Adrenal gland (tissue), 12 donors: Measurements from ENCODE around the gene CHD1. TPM values are rescaled to one million over a fixed set of nuclear protein-coding genes. Genes with fewer than 3 reads are reported as not detected.
A peak's percentile ranks its signal among the peaks of the same experiment; 100 is the strongest.

Experiments used
- DNase-seq, 7 donors: peaks; one replicate each; pipeline ENCODE4 v3.0.0-alpha.2; 2019 to 2020
- H3K27ac ChIP-seq, 5 donors: fragments of 200-600 bp; sonication (generic) in 4 of 5; 1 replicate in 3 of 5; 2 replicates in 2 of 5; pipeline versions ENCODE4 v1.5.1 to v1.8.0; 2016 to 2020; ENCODE audit warnings: mild to moderate bottlenecking in 1 of 5
- H3K27me3 ChIP-seq: fragments of 200-600 bp; 2 replicates; pipeline ENCODE4 v1.8.0; 2021
- H3K36me3 ChIP-seq, 2 donors: fragments of 200-600 bp; replicated peaks in 1 of 2; 1 replicate in 1 of 2; 2 replicates in 1 of 2; pipeline versions ENCODE4 v1.5.1 to v1.8.0; 2018 to 2022
- H3K4me1 ChIP-seq, 2 donors: fragments of 200-600 bp; replicated peaks in 1 of 2; 1 replicate in 1 of 2; 2 replicates in 1 of 2; pipeline versions ENCODE4 v1.5.1 to v1.8.0; 2018 to 2021
- H3K4me3 ChIP-seq, 4 donors: fragments of 200-600 bp; sonication (generic) in 3 of 4; one replicate each; pipeline ENCODE4 v1.5.1; 2016 to 2018
- H3K9me3 ChIP-seq, 3 donors: fragments of 200-600 bp; sonication (generic) in 1 of 3; replicated peaks in 1 of 3; 1 replicate in 2 of 3; 2 replicates in 1 of 3; pipeline versions ENCODE4 v1.5.1 to v1.8.0; 2016 to 2021
- CTCF ChIP-seq, 6 experiments: fragments of 450-650 bp in 4 of 6; fragments of 200-600 bp in 2 of 6; sonication (generic) in 1 of 6; IDR thresholded peaks; 1 replicate in 5 of 6; 2 replicates in 1 of 6; pipeline versions ENCODE4 v1.5.1 to v1.8.0; 2016 to 2021; ENCODE audit warnings: antibody characterized with exemption in 6 of 6, mild to moderate bottlenecking in 2 of 6, moderate library complexity in 1 of 6
- POLR2A ChIP-seq, 2 donors: fragments of 450-650 bp; IDR thresholded peaks; one replicate each; pipeline ENCODE4 v1.6.1; 2017; ENCODE audit warnings: antibody characterized with exemption in 2 of 2, mild to moderate bottlenecking in 2 of 2, moderate library complexity in 1 of 2
- WGBS, 4 donors: extraction: QIAGEN DNeasy Blood & Tissue Kit in 2 of 4; methylation state at CpG; one replicate each; pipeline versions ENCODE4 v1.1.5 to v1.1.7; 2013 to 2017; 5-methylcytosine and 5-hydroxymethylcytosine counted together
- intact Hi-C, 2 donors: fragments of 100-400 bp; cut with DNase I; formaldehyde crosslinking; loops; one replicate each; pipeline versions ENCODE4 v1.14.1 to v1.15.0; 2022 to 2023
- polyA plus RNA-seq, 3 donors: library from polyadenylated mRNA; stranded (reverse); fragments of 200-250 nt in 2 of 3; fragments of 350-450 nt in 1 of 3; fragmentation: Illumina TruSeq in 1 of 3; extraction: RNeasy Lipid Tissue Mini Kit (QIAGEN cat#74804) in 1 of 3; gene quantifications; one replicate each; pipeline ENCODE4 v1.2.3, GENCODE V29; 2013 to 2014
- total RNA-seq, 9 donors: library from RNA; depleted of rRNA in 4 of 9; stranded (reverse); fragments of >200 nt in 4 of 9; fragments of 120-200 nt in 1 of 9; fragmentation: NEBNext Ultra II Directional in 1 of 9; extraction: Animal tissue kit (Norgen Biotek cat#: 25700) in 1 of 9; gene quantifications; one replicate each; pipeline versions ENCODE4 v1.1.0 to v1.2.4, GENCODE V29; 2013 to 2023
- donor health status: healthy with polysubstance abuse.
- donor health status: Bipolar disorder and iron deficiency.
- donor health status: DM: yes; HTN: yes; CAD: no.
- donor health status: DM: no; HTN: no; CAD: no.
- donor health status: DM: no; HTN: no; CAD: no.
- donor health status: DM: yes; HTN: yes; CAD: no.

Gene CHD1
- total and polyA plus RNA-seq, 12 donors: 16.0 to 64.9 (median 27.9) TPM

- Histone ChIP-seq H3K27ac (no peak overlapping the region), H3K9me3 (no peaks in the 10 kb centered on the region), H3K4me1 (no peaks in the 10 kb centered on the region), H3K36me3 (no peaks in the 10 kb centered on the region), H3K27me3 (no peaks in the 10 kb centered on the region), H3K4me3 (peak overlapping the region in 1 of 4 donors; percentile 37)
- WGBS, 4 donors: 40 to 67% (median 54%) methylated on average over 29 to 42 of the region's 42 CpGs
- peak in 1 of 7 donors; percentile 10 for DNase-seq
- intact Hi-C loops: no loop called here
- TF ChIP-seq POLR2A (IDR thresholded peaks at IDR 0.05) (no peak), CTCF (IDR thresholded peaks at IDR 0.05) (peak in 3 of 6 experiments; percentile 9 to 42 (median 13))
These were observed 89.1 kb downstream of the CHD1 start for GRCh38 chr5:98839469-98840383.

- intact Hi-C loops: no loop called here
These were observed 92.6 kb downstream of the CHD1 start for GRCh38 chr5:98836175-98836574.

GRCh38 chr5:98827588-98828284, 101.1 kb downstream of the CHD1 start:
- intact Hi-C loops: no loop called here

More at GRCh38 chr5:98836175-98836574, 92.6 kb downstream of the CHD1 start:
- H3K27me3 ChIP-seq: no peaks in the 10 kb centered on the region
- no peak overlapping the region for H3K4me3 ChIP-seq
- H3K4me1 ChIP-seq: no peaks in the 10 kb centered on the region
- TF ChIP-seq CTCF (IDR thresholded peaks at IDR 0.05) (no peak), POLR2A (IDR thresholded peaks at IDR 0.05) (no peak)
- H3K36me3 ChIP-seq: no peaks in the 10 kb centered on the region
- no peak for DNase-seq
- H3K9me3 ChIP-seq: no peaks in the 10 kb centered on the region
- 90 to 96% (median 94%) methylated on average over 5 of the region's 5 CpGs for WGBS, 4 donors
- H3K27ac ChIP-seq: no peak overlapping the region

More at GRCh38 chr5:98827588-98828284, 101.1 kb downstream of the CHD1 start:
- no peaks in the 10 kb centered on the region for H3K4me1 ChIP-seq
- no peak overlapping the region for H3K27ac ChIP-seq
- 64 to 77% (median 72%) methylated on average over 5 to 7 of the region's 7 CpGs for WGBS, 4 donors
- DNase-seq: no peak
- no peaks in the 10 kb centered on the region for H3K9me3 ChIP-seq
- H3K4me3 ChIP-seq: no peak overlapping the region
- no peaks in the 10 kb centered on the region for H3K36me3 ChIP-seq
- TF ChIP-seq CTCF (IDR thresholded peaks at IDR 0.05): no peak
- TF ChIP-seq POLR2A (IDR thresholded peaks at IDR 0.05): no peak
- H3K27me3 ChIP-seq: no peaks in the 10 kb centered on the region
